Measurements from ENCODE around the gene SH3BP4. TPM values are rescaled to one million over a fixed set of nuclear protein-coding genes. Genes with fewer than 3 reads are reported as not detected.
"Not testable (repeated sequence)": the region's sequence is repeated elsewhere in the genome, so short reads cannot be mapped to it uniquely, and the experiment has no call there.

The SH3BP4 gene
- total RNA-seq, 1 donor from 2014 or later = 0.26 TPM

- H3K4me3 Mint-ChIP-seq = no peak overlapping the region
- no peaks in the 10 kb centered on the region for H3K27me3 Mint-ChIP-seq (ENCODE audit: insufficient read depth)
Measured at GRCh38 chr2:235005023-235005422, 53.2 kb downstream of the SH3BP4 start.

GRCh38 chr2:235005603-235006259, 53.9 kb downstream of the SH3BP4 start:
- Mint-ChIP-seq H3K27me3 (ENCODE audit: insufficient read depth) (no peaks in the 10 kb centered on the region), H3K4me1 (ENCODE audit: low read depth) (no peaks in the 10 kb centered on the region)
- intact Hi-C loops (cut with micrococcal nuclease) = no loop called here

More at GRCh38 chr2:235005023-235005422, 53.2 kb downstream of the SH3BP4 start:
- no peak for DNase-seq (ENCODE audit: low spot score)
- Mint-ChIP-seq H3K27ac (no peak overlapping the region), H3K9me3 (no peaks in the 10 kb centered on the region), H3K4me1 (ENCODE audit: low read depth) (no peaks in the 10 kb centered on the region), H3K36me3 (ENCODE audit: low read depth) (no peaks in the 10 kb centered on the region)
- intact Hi-C loops (cut with micrococcal nuclease) = no loop called here

GRCh38 chr2:235006461-235006860, 54.6 kb downstream of the SH3BP4 start:
- H3K36me3 Mint-ChIP-seq (ENCODE audit: low read depth) = no peaks in the 10 kb centered on the region
- H3K27me3 Mint-ChIP-seq (ENCODE audit: insufficient read depth) = no peaks in the 10 kb centered on the region
- DNase-seq (ENCODE audit: low spot score) = no peak
- intact Hi-C loops (cut with micrococcal nuclease) = no loop called here
- no peak overlapping the region for H3K27ac Mint-ChIP-seq
- H3K4me1 Mint-ChIP-seq (ENCODE audit: low read depth) = no peaks in the 10 kb centered on the region
- H3K9me3 Mint-ChIP-seq = no peaks in the 10 kb centered on the region
- H3K4me3 Mint-ChIP-seq = no peak overlapping the region

More at GRCh38 chr2:235005603-235006259, 53.9 kb downstream of the SH3BP4 start:
- H3K27ac Mint-ChIP-seq = no peak overlapping the region
- H3K9me3 Mint-ChIP-seq = no peaks in the 10 kb centered on the region
- H3K36me3 Mint-ChIP-seq (ENCODE audit: low read depth) = no peaks in the 10 kb centered on the region
- no peak overlapping the region for H3K4me3 Mint-ChIP-seq
- DNase-seq (ENCODE audit: low spot score) = no peak

GRCh38 chr2:235006986-235007385, 55.2 kb downstream of the SH3BP4 start:
- Mint-ChIP-seq H3K4me1 (ENCODE audit: low read depth) (no peaks in the 10 kb centered on the region), H3K27me3 (ENCODE audit: insufficient read depth) (no peaks in the 10 kb centered on the region), H3K4me3 (no peak overlapping the region), H3K9me3 (no peaks in the 10 kb centered on the region), H3K27ac (no peak overlapping the region), H3K36me3 (ENCODE audit: low read depth) (no peaks in the 10 kb centered on the region)
- DNase-seq (ENCODE audit: low spot score) = no peak
- intact Hi-C loops (cut with micrococcal nuclease) = no loop called here

GRCh38 chr2:235007664-235008457, 56.0 kb downstream of the SH3BP4 start:
- no peaks in the 10 kb centered on the region for H3K27me3 Mint-ChIP-seq (ENCODE audit: insufficient read depth)
- intact Hi-C loops (cut with micrococcal nuclease) = no loop called here
- DNase-seq (ENCODE audit: low spot score) = no peak
- H3K36me3 Mint-ChIP-seq (ENCODE audit: low read depth) = no peaks in the 10 kb centered on the region
- H3K4me3 Mint-ChIP-seq = no peak overlapping the region
- H3K9me3 Mint-ChIP-seq = no peaks in the 10 kb centered on the region
- no peaks in the 10 kb centered on the region for H3K4me1 Mint-ChIP-seq (ENCODE audit: low read depth)
- no peak overlapping the region for H3K27ac Mint-ChIP-seq

- Mint-ChIP-seq H3K27ac (no peak overlapping the region), H3K36me3 (ENCODE audit: low read depth) (no peaks in the 10 kb centered on the region), H3K4me1 (ENCODE audit: low read depth) (no peaks in the 10 kb centered on the region), H3K4me3 (no peak overlapping the region), H3K27me3 (ENCODE audit: insufficient read depth) (no peaks in the 10 kb centered on the region), H3K9me3 (no peaks in the 10 kb centered on the region)
- intact Hi-C loops (cut with micrococcal nuclease) = no loop called here
- DNase-seq (ENCODE audit: low spot score) = no peak
Measured at GRCh38 chr2:235008584-235009044, 56.8 kb downstream of the SH3BP4 start.

- H3K27me3 Mint-ChIP-seq (ENCODE audit: insufficient read depth) = no peaks in the 10 kb centered on the region
- DNase-seq (ENCODE audit: low spot score) = no peak
- no peaks in the 10 kb centered on the region for H3K9me3 Mint-ChIP-seq
- no peak overlapping the region for H3K27ac Mint-ChIP-seq
- no peak overlapping the region for H3K4me3 Mint-ChIP-seq
- intact Hi-C loops (cut with micrococcal nuclease) = no loop called here
- H3K36me3 Mint-ChIP-seq (ENCODE audit: low read depth) = no peaks in the 10 kb centered on the region
- no peaks in the 10 kb centered on the region for H3K4me1 Mint-ChIP-seq (ENCODE audit: low read depth)
Measured at GRCh38 chr2:235009081-235009480, 57.3 kb downstream of the SH3BP4 start.

GRCh38 chr2:235010117-235010714, 58.4 kb downstream of the SH3BP4 start:
- no peaks in the 10 kb centered on the region for H3K36me3 Mint-ChIP-seq (ENCODE audit: low read depth)
- H3K9me3 Mint-ChIP-seq = peaks cover under 1% of the 10 kb centered on the region
- no peaks in the 10 kb centered on the region for H3K27me3 Mint-ChIP-seq (ENCODE audit: insufficient read depth)
- intact Hi-C loops (cut with micrococcal nuclease) = no loop called here
- H3K4me1 Mint-ChIP-seq (ENCODE audit: low read depth) = no peaks in the 10 kb centered on the region
- no peak overlapping the region for H3K4me3 Mint-ChIP-seq
- DNase-seq (ENCODE audit: low spot score) = no peak
- H3K27ac Mint-ChIP-seq = no peak overlapping the region

GRCh38 chr2:235011607-235011928, 59.8 kb downstream of the SH3BP4 start:
- Mint-ChIP-seq H3K27ac (no peak overlapping the region), H3K4me3 (no peak overlapping the region), H3K4me1 (ENCODE audit: low read depth) (no peaks in the 10 kb centered on the region), H3K36me3 (ENCODE audit: low read depth) (no peaks in the 10 kb centered on the region), H3K9me3 (peaks cover 5% of the 10 kb centered on the region), H3K27me3 (ENCODE audit: insufficient read depth) (peaks cover 2% of the 10 kb centered on the region)
- no peak for DNase-seq (ENCODE audit: low spot score)
- intact Hi-C loops (cut with micrococcal nuclease) = no loop called here

GRCh38 chr2:235011929-235012631, 60.3 kb downstream of the SH3BP4 start:
- H3K27me3 Mint-ChIP-seq (ENCODE audit: insufficient read depth) = peaks cover 2% of the 10 kb centered on the region
- H3K4me3 Mint-ChIP-seq = no peak overlapping the region
- intact Hi-C loops (cut with micrococcal nuclease) = no loop called here
- no peaks in the 10 kb centered on the region for H3K4me1 Mint-ChIP-seq (ENCODE audit: low read depth)
- peaks cover 5% of the 10 kb centered on the region for H3K9me3 Mint-ChIP-seq
- H3K36me3 Mint-ChIP-seq (ENCODE audit: low read depth) = no peaks in the 10 kb centered on the region
- H3K27ac Mint-ChIP-seq = no peak overlapping the region
- DNase-seq (ENCODE audit: low spot score) = no peak

- Mint-ChIP-seq H3K4me1 (ENCODE audit: low read depth) (no peaks in the 10 kb centered on the region), H3K27me3 (ENCODE audit: insufficient read depth) (peaks cover 2% of the 10 kb centered on the region), H3K9me3 (peaks cover 9% of the 10 kb centered on the region), H3K4me3 (no peak overlapping the region), H3K36me3 (ENCODE audit: low read depth) (no peaks in the 10 kb centered on the region), H3K27ac (no peak overlapping the region)
- intact Hi-C loops (cut with micrococcal nuclease) = no loop called here
- no peak for DNase-seq (ENCODE audit: low spot score)
Measured at GRCh38 chr2:235017441-235017840, 65.6 kb downstream of the SH3BP4 start.

- H3K36me3 Mint-ChIP-seq (ENCODE audit: low read depth) = no peaks in the 10 kb centered on the region
- no peak overlapping the region for H3K27ac Mint-ChIP-seq
Measured at GRCh38 chr2:235018838-235019237, 67.0 kb downstream of the SH3BP4 start.

GRCh38 chr2:235020141-235020540, 68.3 kb downstream of the SH3BP4 start:
- H3K4me1 Mint-ChIP-seq (ENCODE audit: low read depth); H3K9me3 Mint-ChIP-seq; DNase-seq (ENCODE audit: low spot score); H3K4me3 Mint-ChIP-seq; H3K27ac Mint-ChIP-seq; H3K36me3 Mint-ChIP-seq (ENCODE audit: low read depth); intact Hi-C loops (cut with micrococcal nuclease); H3K27me3 Mint-ChIP-seq (ENCODE audit: insufficient read depth): not testable (repeated sequence)

More at GRCh38 chr2:235018838-235019237, 67.0 kb downstream of the SH3BP4 start:
- Mint-ChIP-seq H3K9me3 (peaks cover 9% of the 10 kb centered on the region), H3K4me3 (no peak overlapping the region), H3K4me1 (ENCODE audit: low read depth) (no peaks in the 10 kb centered on the region), H3K27me3 (ENCODE audit: insufficient read depth) (peaks cover 2% of the 10 kb centered on the region)
- no peak for DNase-seq (ENCODE audit: low spot score)
- intact Hi-C loops (cut with micrococcal nuclease) = no loop called here
